Measurements from ENCODE around the gene ALOX15B. TPM values are rescaled to one million over a fixed set of nuclear protein-coding genes. Genes with fewer than 3 reads are reported as not detected.

The ALOX15B gene
- 1 to 10 TPM in 1 of 12 donors, under 1 TPM in 9, not detected in 2; 0.18 to 1.2 (median 0.28) TPM for polyA plus RNA-seq (ENCODE audit: insufficient read length in 12 of 12)
- long read RNA-seq, donor 1, result 0 reads
- long read RNA-seq, donor 2, result 0 reads
- long read RNA-seq, donor 3, result 0 reads
- long read RNA-seq, donor 4, result 0 reads
- long read RNA-seq, donor 5, result 0 reads
- long read RNA-seq, donor 6, result 0 reads
- long read RNA-seq, donor 7, result 0 reads
- long read RNA-seq, donor 8, result 0 reads
- long read RNA-seq, donor 9, result 0 reads
- long read RNA-seq, donor 10, result 0 reads
- long read RNA-seq, donor 11, result 0 reads

GRCh38 chr17:8038954-8039610, at the start of gene ALOX15B:
ALOX15B (plus strand) TSS chr17:8039059; CDS start chr17:8039156, 97 bp downstream.
- DNase-seq, result no peak

- DNase-seq, result peak; percentile 82
Measured at GRCh38 chr17:7989781-7990655, 48.8 kb upstream of the ALOX15B start.

GRCh38 chr17:7992516-7992915, 46.3 kb upstream of the ALOX15B start:
- DNase-seq, result no peak

DNA sequence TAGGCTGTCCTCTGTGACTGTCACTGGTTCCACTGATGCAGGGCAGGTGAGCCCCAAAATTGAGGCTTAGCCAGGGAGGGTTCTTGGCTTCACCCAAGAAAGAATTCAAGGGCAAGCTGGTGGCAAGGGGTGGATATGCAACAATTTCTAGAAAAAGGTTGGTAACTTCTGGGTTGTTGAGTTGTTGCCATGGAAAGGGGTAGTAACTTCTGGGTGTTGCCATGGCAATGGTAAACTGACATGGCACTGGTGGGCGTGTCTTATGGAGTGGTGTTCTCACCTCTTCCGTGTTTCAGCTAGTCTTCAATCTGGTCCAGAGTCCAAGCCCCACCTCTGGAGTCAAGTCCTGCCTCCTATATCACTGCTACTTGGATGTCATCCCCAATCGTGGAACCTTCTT, 45.9 kb upstream of the ALOX15B start:
- no peak for DNase-seq

DNA sequence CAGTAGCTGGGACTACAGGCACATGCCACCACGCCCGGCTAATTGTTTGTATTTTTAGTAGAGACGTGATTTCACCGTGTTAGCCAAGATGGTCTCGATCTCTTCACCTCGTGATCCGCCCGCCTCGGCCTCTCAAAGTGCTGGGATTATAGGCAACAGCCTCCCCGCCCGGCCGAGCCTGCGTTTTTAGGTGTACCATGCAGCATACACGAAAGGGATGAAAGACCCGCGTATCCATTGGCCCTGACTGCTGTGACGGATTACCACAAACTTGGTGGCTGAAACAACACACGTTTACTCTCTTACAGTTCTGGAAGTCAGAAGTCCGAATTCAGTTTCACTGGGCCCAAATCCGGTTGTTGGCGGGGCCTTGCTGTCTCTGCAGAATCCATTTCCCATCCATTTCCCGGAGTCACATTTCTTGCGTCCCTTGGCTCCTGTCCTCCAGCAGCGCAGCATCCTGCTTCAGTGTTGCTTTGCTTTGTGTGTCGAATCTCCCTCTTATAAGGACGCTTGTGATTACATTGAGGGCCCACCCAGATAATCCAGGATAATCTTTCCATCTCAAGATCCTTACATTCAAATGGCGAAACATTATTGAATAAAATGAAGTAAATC, 44.8 kb upstream of the ALOX15B start:
- DNase-seq, result no peak

DNA sequence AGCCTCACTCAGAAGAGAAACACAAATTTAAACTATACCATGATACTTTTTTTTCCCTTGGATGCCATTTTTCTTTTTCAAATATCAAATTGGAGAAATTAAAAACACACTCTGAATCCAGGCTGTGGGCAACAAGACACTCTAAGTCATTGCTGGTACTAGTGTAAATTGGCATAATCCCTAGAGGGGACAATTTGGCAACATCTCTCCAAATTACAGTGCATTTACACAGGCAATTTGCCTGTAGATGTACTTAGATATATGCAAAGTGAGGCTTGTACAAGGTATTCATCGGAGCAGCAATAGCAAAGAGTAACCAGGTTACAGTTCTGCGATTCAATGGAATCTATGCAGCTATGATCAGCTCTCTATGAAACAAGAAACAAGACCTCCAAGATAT, 43.1 kb upstream of the ALOX15B start:
- DNase-seq, result no peak

DNA sequence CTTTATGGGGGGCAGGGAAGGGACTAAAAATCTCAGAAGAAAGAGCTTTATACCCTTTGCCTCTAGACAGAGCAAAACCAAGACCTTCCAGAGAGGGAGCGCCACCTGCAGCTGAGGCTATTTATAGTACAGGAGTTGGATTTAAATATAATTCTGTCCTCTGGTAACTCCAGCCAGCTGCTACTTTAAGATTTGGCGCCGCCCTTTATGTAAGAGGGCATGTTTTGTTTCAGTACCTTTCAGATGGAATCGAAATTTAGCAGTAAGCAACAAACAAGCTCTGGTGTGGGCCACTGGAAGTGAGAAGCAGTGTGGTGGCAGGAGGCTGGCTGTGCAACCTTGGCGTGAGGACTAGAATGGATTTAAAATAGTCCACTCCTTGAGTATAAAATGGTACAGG, 41.7 kb upstream of the ALOX15B start:
- no peak for DNase-seq

DNA sequence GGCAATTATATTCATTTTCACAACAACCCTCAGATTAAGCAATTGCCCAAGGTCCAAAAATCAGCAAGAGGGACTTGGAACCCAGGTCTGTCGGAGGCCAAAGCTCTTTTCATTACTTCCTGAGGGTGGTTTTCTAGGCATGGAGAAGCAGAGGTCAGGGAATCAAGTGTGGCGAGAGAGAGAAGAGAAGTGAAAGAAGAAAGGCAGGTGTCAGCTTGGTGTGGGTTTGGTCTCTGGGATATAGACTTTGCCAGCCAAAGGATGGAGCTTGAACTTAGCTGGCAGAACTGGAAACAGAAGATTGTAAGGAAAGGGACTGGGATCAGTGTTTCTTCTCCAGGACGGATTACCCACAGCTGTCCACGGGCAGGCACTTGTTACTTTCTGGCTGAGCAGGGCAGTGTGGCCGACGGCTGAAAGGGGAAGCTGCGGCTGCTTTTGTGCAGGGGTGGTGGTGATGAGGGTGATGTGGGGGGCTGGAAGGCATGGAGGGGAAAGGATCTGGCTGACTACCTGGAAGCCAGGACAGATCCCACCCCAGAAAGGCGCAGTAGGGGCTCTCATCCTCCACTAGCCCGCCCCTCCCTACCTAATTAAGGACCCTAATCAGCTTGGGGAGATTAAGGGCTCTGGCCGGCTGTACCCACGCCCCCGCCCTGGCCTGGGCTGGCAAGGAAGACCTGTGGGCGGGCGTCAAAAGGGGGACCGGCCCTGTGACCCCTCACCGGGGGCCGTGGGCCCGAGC, 36.7 kb upstream of the ALOX15B start, which contains the start of gene GUCY2D:
TSS of gene GUCY2D (plus strand) at position 640 of the 745 bp plus-strand sequence. CDS start 433 bp downstream, outside the sequence.
- DNase-seq, result no peak

DNA sequence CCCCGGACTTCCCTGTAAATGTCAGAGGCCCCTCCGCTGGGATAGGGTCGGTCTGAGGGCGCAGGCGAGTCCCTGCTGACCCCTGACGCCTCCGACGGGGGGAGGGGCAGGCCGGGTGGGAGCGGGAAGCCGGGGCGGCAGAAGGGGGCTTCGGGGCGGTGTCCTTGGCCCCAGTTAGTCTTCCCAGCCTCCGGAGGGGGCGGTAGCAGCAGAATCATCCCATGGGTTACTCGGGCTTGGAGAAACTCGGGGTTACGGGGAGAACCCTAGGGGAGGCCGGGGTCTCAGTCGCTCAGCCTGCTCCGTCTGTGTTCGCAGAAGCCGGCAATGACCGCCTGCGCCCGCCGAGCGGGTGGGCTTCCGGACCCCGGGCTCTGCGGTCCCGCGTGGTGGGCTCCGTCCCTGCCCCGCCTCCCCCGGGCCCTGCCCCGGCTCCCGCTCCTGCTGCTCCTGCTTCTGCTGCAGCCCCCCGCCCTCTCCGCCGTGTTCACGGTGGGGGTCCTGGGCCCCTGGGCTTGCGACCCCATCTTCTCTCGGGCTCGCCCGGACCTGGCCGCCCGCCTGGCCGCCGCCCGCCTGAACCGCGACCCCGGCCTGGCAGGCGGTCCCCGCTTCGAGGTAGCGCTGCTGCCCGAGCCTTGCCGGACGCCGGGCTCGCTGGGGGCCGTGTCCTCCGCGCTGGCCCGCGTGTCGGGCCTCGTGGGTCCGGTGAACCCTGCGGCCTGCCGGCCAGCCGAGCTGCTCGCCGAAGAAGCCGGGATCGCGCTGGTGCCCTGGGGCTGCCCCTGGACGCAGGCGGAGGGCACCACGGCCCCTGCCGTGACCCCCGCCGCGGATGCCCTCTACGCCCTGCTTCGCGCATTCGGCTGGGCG, 35.9 kb upstream of the ALOX15B start:
- DNase-seq, result no peak

GRCh38 chr17:8003594-8004181, 35.2 kb upstream of the ALOX15B start:
- DNase-seq, result no peak

- no peak for DNase-seq
Measured at GRCh38 chr17:8004899-8005298, 34.0 kb upstream of the ALOX15B start.

DNA sequence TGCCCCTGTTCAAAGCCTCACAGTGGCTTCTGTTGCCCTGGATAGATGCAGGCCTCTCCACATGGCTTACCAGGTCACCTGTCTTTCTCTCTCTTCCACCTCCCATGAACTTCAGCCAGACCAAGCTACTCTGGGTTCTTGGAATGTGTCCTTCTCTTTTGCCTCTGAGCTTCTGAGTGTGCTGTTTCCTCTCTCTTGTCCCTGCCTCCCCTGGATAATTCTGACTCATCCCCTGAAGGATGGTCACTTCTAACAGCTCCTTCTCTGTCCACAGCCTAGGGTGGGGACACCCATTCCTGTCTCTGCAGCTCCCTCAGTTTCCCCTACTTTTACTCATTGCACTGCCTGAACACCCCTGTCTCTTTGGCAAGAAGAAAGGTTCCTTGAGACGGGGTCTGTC, 33.5 kb upstream of the ALOX15B start:
- no peak for DNase-seq

GRCh38 chr17:8005967-8006730, 32.7 kb upstream of the ALOX15B start:
- DNase-seq, result no peak

GRCh38 chr17:8006836-8007680, 31.8 kb upstream of the ALOX15B start:
- DNase-seq, result no peak

DNA sequence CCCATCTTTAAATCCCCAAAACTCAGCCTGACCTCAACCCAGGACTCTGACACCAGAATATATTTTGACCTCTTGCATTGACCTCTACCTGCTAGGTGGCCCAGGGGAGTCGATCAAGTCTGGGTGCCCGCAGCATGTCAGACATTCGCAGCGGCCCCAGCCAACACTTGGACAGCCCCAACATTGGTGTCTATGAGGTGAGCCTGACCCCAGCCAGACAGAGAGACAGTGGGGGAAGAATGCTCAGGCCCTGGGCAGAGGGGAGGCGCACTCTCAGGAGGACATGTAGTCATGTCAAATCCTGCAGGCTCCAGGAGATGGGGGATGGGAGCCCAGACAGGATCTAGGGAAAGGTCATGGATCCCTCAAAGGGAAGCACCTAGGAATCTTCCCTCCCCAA, 31.0 kb upstream of the ALOX15B start:
- no peak for DNase-seq

- no peak for DNase-seq
Measured at GRCh38 chr17:8012045-8012580, 26.7 kb upstream of the ALOX15B start.

- DNase-seq, result no peak
Measured at GRCh38 chr17:8012996-8013640, 25.7 kb upstream of the ALOX15B start.

Data from muscle of arm (tissue), 14 donors.